Upper lobe of right lung (tissue), 1 donor: ENCODE measurements around the gene AP5S1. TPM values are rescaled to one million over a fixed set of nuclear protein-coding genes. Genes with fewer than 3 reads are reported as not detected.
A peak's percentile ranks its signal among the peaks of the same experiment; 100 is the strongest.
"Not testable (repeated sequence)": the region's sequence is repeated elsewhere in the genome, so short reads cannot be mapped to it uniquely, and the experiment has no call there.

Source experiments
- ATAC-seq: fragments of 200-7000 bp; cut with Tn5 transposase; one replicate; pipeline ENCODE4 v1.9.1; 2020; ENCODE audit warnings: mild to moderate bottlenecking, moderate library complexity
- DNase-seq: peaks from one replicate; pipeline ENCODE4 v3.0.0-alpha.2; 2020
- H3K27ac ChIP-seq: fragments of 200-600 bp; one replicate; pipeline ENCODE4 v1.8.0; 2022
- H3K27me3 ChIP-seq: fragments of 200-600 bp; one replicate; pipeline ENCODE4 v1.8.0; 2022; ENCODE audit warnings: mild to moderate bottlenecking
- H3K36me3 ChIP-seq: fragments of 200-600 bp; one replicate; pipeline ENCODE4 v1.8.0; 2022
- H3K4me1 ChIP-seq: fragments of 200-600 bp; one replicate; pipeline ENCODE4 v1.8.0; 2022
- H3K4me3 ChIP-seq: fragments of 200-600 bp; one replicate; pipeline ENCODE4 v1.8.0; 2022; ENCODE audit warnings: mild to moderate bottlenecking
- H3K9me3 ChIP-seq: fragments of 200-600 bp; one replicate; pipeline ENCODE4 v1.8.0; 2022
- CTCF ChIP-seq: fragments of 200-600 bp; IDR thresholded peaks from one replicate; pipeline ENCODE4 v1.8.0; 2022; ENCODE audit warnings: antibody characterized with exemption
- intact Hi-C: fragments of 100-400 bp; cut with DNase I; formaldehyde crosslinking; loops from one replicate; pipeline ENCODE4 v1.11.0; 2022
- total RNA-seq: library from RNA; stranded (reverse); fragmentation: NEBNext Ultra II Directional; extraction: Animal tissue kit (Norgen Biotek cat#: 25700); gene quantifications from one replicate; pipeline ENCODE4 v1.2.1, GENCODE V29; 2021
- donor health status: DM: no; HTN: yes; CAD: no; lungs with severe emphysema.

Gene AP5S1
- total RNA-seq, 1 donor from 2014 or later: 13.1 TPM

DNA sequence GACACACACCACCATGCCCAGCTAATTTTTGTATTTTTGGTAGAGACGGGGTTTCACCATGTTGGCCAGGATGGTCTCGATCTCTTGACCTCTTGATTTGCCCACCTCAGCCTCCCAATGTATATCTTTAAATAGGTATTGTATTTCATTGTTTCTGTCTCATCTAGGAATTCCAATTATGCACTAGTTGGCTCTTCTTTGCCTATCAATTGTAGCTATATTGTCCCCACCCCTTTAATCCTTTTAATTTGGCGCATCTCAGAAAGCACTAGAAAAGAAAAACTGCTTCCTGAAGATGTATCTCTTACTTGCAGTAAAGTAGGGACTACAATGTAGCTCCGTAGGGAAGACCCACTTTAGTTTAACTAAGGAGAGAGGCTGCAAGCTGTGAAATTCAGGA lies 15.8 kb downstream of the AP5S1 start:
- intact Hi-C loops: no loop called here
- no peak for DNase-seq
- Histone ChIP-seq H3K4me1 (no peaks in the 10 kb centered on the region), H3K27ac (no peak overlapping the region), H3K4me3 (no peak overlapping the region), H3K9me3 (no peaks in the 10 kb centered on the region), H3K36me3 (no peaks in the 10 kb centered on the region), H3K27me3 (no peaks in the 10 kb centered on the region)
- no peak for TF ChIP-seq CTCF
- no peak for ATAC-seq

- Histone ChIP-seq H3K4me1 (no peaks in the 10 kb centered on the region), H3K27me3 (no peaks in the 10 kb centered on the region), H3K27ac (no peak overlapping the region), H3K4me3 (no peak overlapping the region), H3K36me3 (no peaks in the 10 kb centered on the region), H3K9me3 (no peaks in the 10 kb centered on the region)
- DNase-seq (no peak), ATAC-seq (peak; percentile 55)
- intact Hi-C loops: no loop called here
- TF ChIP-seq CTCF: no peak
Observed at GRCh38 chr20:3839328-3839727, 19.0 kb downstream of the AP5S1 start.

- H3K36me3 ChIP-seq, intact Hi-C loops, H3K27me3 ChIP-seq, H3K9me3 ChIP-seq, H3K27ac ChIP-seq, ATAC-seq, DNase-seq, H3K4me1 ChIP-seq, H3K4me3 ChIP-seq: not testable (repeated sequence)
Observed at GRCh38 chr20:3840201-3840600, 19.9 kb downstream of the AP5S1 start.

GRCh38 chr20:3842348-3842930 lies 22.1 kb downstream of the AP5S1 start:
- Histone ChIP-seq H3K27me3 (no peaks in the 10 kb centered on the region), H3K9me3 (no peaks in the 10 kb centered on the region), H3K27ac (no peak overlapping the region), H3K4me1 (peaks cover 9% of the 10 kb centered on the region), H3K4me3 (no peak overlapping the region), H3K36me3 (no peaks in the 10 kb centered on the region)
- DNase-seq (no peak), ATAC-seq (no peak)
- intact Hi-C loops: no loop called here
- TF ChIP-seq CTCF: no peak

DNA sequence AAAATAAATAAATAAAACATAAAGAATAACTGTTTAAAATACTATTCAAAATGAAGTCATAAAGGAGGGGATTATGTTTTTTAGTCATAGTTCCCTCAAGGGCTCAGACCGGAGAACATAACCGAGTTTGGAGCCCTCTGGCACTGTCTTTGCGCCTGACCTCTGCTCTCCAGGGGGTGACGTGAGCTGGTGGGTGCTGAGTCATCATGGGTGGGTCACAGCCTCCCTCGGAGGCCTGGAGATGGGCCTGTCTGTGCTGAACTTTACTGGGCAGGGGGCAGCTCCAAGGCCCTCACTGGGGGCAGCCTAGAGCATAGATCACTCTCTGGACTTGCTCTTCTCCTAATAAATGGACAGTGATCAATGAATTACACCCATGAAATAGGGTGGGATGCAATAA lies 23.1 kb downstream of the AP5S1 start:
- Histone ChIP-seq H3K36me3 (no peaks in the 10 kb centered on the region), H3K27ac (no peak overlapping the region), H3K9me3 (no peaks in the 10 kb centered on the region), H3K27me3 (no peaks in the 10 kb centered on the region), H3K4me3 (no peak overlapping the region), H3K4me1 (peaks cover 15% of the 10 kb centered on the region)
- intact Hi-C loops: no loop called here
- DNase-seq: no peak
- TF ChIP-seq CTCF: no peak
- no peak for ATAC-seq

DNA sequence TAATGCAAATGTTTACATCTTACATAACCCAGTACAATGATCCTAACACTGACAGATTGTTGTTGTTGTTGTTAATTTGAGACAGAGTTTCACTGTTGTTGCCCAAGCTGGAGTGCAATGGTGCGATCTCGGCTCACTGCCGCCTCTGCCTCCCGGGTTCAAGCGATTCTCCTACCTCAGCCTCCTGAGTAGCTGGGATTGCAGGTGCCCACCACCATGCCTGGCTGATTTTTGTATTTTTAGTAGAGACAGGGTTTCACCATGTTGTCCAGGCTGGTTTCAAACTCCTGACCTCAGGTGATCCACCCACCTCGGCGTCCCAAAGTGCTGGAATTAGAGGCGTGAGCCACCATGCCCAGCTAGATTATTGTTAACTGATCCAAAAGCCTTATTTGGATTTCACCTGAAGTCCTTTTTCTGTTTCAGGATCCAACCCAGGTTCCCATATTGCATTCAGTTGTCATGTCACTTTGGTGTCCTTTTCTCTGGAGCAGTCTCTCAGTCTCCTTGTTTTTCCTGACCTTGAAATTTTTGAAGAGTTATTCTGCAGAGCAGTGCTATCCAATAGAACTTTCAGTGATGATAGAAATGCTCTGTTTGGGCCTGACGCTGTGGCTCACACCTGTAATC lies 23.8 kb downstream of the AP5S1 start:
- not testable (repeated sequence) for H3K4me3 ChIP-seq

GRCh38 chr20:3846378-3846739 lies 26.0 kb downstream of the AP5S1 start:
- peak overlapping the region; percentile 99 for H3K4me3 ChIP-seq
- DNase-seq: no peak
- intact Hi-C loops: no loop called here
- no peak for ATAC-seq
- TF ChIP-seq CTCF: no peak
- peaks cover 15% of the 10 kb centered on the region for H3K4me1 ChIP-seq
- H3K27ac ChIP-seq: peak overlapping the region; percentile 97
- H3K27me3 ChIP-seq: no peaks in the 10 kb centered on the region
- no peaks in the 10 kb centered on the region for H3K36me3 ChIP-seq
- no peaks in the 10 kb centered on the region for H3K9me3 ChIP-seq

More for the DNA sequence above, 23.8 kb downstream of the AP5S1 start:
- H3K36me3 ChIP-seq, H3K27me3 ChIP-seq, H3K9me3 ChIP-seq, intact Hi-C loops, H3K27ac ChIP-seq, ATAC-seq, DNase-seq: not testable (repeated sequence)
- peaks cover 15% of the 10 kb centered on the region for H3K4me1 ChIP-seq
